Breast epithelium (tissue), 4 donors: ENCODE results near the gene FAM227A. TPM values are rescaled to one million over a fixed set of nuclear protein-coding genes. Genes with fewer than 3 reads are reported as not detected.
"Not testable (repeated sequence)": the region's sequence is repeated elsewhere in the genome, so short reads cannot be mapped to it uniquely, and the experiment has no call there.

Experiments used
- DNase-seq, 2 donors: peaks; one replicate each; pipeline ENCODE4 v3.0.0-alpha.2; 2019; ENCODE audit warnings: low spot score in 2 of 2
- H3K27ac ChIP-seq, 2 donors: fragments of 200-600 bp; sonication (generic) in 1 of 2; one replicate each; pipeline ENCODE4 v1.5.1; 2016 to 2019; ENCODE audit warnings: mild to moderate bottlenecking in 1 of 2
- H3K27me3 ChIP-seq, 2 donors: fragments of 200-600 bp; sonication (generic) in 1 of 2; one replicate each; pipeline versions ENCODE4 v1.5.1 to v1.6.0; 2017 to 2019; ENCODE audit warnings: control low read depth in 1 of 2, mild to moderate bottlenecking in 1 of 2
- H3K36me3 ChIP-seq: fragments of 200-600 bp; one replicate; pipeline ENCODE4 v1.5.1; 2019
- H3K4me1 ChIP-seq, 2 donors: fragments of 200-600 bp; sonication (generic); one replicate each; pipeline ENCODE4 v1.5.1; 2016 to 2019; ENCODE audit warnings: control low read depth in 1 of 2
- H3K4me3 ChIP-seq, 3 donors: fragments of 200-600 bp; sonication (generic); 1 replicate in 2 of 3; 2 replicates in 1 of 3; pipeline ENCODE4 v1.5.1; 2016 to 2019; ENCODE audit warnings: mild to moderate bottlenecking in 3 of 3, moderate library complexity in 2 of 3
- H3K9me3 ChIP-seq, 2 donors: fragments of 200-600 bp; sonication (generic) in 1 of 2; one replicate each; pipeline ENCODE4 v1.5.1; 2016 to 2019; ENCODE audit warnings: control low read depth in 1 of 2
- POLR2A ChIP-seq: fragments of 450-650 bp; IDR thresholded peaks from one replicate; pipeline ENCODE4 v1.6.1; 2016; ENCODE audit warnings: antibody characterized with exemption, mild to moderate bottlenecking, moderate library complexity
- POLR2AphosphoS5 ChIP-seq, 3 donors: sonication (generic); formaldehyde crosslinking; IDR thresholded peaks; one replicate each; pipeline ENCODE4 v1.6.1; 2017; ENCODE audit warnings: antibody characterized with exemption in 3 of 3
- intact Hi-C: fragments of 100-400 bp; cut with DNase I; formaldehyde crosslinking; loops from one replicate; pipeline ENCODE4 v1.15.1; 2023; ENCODE audit warnings: low total_unique reads
- total RNA-seq, 3 donors: library from RNA; depleted of rRNA; stranded (reverse); fragments of >200 nt; gene quantifications; one replicate each; pipeline ENCODE4 v1.1.0, GENCODE V29; 2016
- TF ChIP-seq, protein P1 (sequence below), 3 donors: fragments of 450-650 bp; IDR thresholded peaks; one replicate each; pipeline ENCODE4 v1.5.1; 2016 to 2017; ENCODE audit warnings: antibody characterized with exemption in 3 of 3, mild to moderate bottlenecking in 3 of 3, moderate library complexity in 3 of 3

The FAM227A gene
- total RNA-seq, 3 donors from 2014 or later: 0.16 to 7.9 (median 6.3) TPM

GRCh38 chr22:38629108-38629507, 27.1 kb downstream of the FAM227A start:
- no peak for TF ChIP-seq POLR2AphosphoS5 (IDR thresholded peaks at IDR 0.05)
- TF ChIP-seq, protein P1, sequence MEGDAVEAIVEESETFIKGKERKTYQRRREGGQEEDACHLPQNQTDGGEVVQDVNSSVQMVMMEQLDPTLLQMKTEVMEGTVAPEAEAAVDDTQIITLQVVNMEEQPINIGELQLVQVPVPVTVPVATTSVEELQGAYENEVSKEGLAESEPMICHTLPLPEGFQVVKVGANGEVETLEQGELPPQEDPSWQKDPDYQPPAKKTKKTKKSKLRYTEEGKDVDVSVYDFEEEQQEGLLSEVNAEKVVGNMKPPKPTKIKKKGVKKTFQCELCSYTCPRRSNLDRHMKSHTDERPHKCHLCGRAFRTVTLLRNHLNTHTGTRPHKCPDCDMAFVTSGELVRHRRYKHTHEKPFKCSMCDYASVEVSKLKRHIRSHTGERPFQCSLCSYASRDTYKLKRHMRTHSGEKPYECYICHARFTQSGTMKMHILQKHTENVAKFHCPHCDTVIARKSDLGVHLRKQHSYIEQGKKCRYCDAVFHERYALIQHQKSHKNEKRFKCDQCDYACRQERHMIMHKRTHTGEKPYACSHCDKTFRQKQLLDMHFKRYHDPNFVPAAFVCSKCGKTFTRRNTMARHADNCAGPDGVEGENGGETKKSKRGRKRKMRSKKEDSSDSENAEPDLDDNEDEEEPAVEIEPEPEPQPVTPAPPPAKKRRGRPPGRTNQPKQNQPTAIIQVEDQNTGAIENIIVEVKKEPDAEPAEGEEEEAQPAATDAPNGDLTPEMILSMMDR (IDR thresholded peaks at IDR 0.05): no peak
- no peak for TF ChIP-seq POLR2A
- Histone ChIP-seq H3K27me3 (no peaks in the 10 kb centered on the region), H3K4me3 (no peak overlapping the region), H3K27ac (no peak overlapping the region), H3K36me3 (no peaks in the 10 kb centered on the region), H3K4me1 (no peaks in the 10 kb centered on the region), H3K9me3 (no peaks in the 10 kb centered on the region)
- intact Hi-C loops: no loop called here
- no peak for DNase-seq

- intact Hi-C loops: no loop called here
- Histone ChIP-seq H3K4me3 (no peak overlapping the region), H3K36me3 (no peaks in the 10 kb centered on the region), H3K27ac (no peak overlapping the region), H3K4me1 (no peaks in the 10 kb centered on the region), H3K27me3 (no peaks in the 10 kb centered on the region), H3K9me3 (no peaks in the 10 kb centered on the region)
- no peak for DNase-seq
- TF ChIP-seq, protein P1 (IDR thresholded peaks at IDR 0.05): no peak
- TF ChIP-seq POLR2AphosphoS5 (IDR thresholded peaks at IDR 0.05) (no peak), POLR2A (no peak)
Measured at GRCh38 chr22:38628444-38628843, 27.7 kb downstream of the FAM227A start.

DNA sequence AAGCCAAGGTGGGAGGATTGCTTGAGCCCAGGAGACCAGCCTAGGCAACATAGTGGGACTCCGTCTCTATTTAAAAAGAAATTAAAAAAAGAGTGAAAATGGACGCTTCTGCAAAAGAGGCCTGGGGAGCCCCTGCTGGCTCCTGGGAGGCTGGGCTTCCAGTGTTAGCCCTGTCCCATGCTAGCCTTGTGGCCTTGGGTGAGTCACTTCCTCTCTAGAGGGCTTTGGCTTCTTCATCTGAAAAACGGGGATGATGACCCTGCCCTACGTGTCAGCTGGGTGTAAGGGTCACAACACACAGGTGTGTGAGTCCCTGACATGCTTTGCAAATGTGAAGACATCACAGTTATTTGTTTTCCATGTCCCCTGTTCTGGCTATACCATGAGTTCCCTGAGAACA, 32.8 kb downstream of the FAM227A start:
- Histone ChIP-seq H3K4me3 (no peak overlapping the region), H3K9me3 (peaks cover 0 to 2% of the 10 kb centered on the region in 2 donors), H3K36me3 (no peaks in the 10 kb centered on the region), H3K27me3 (no peaks in the 10 kb centered on the region), H3K4me1 (no peaks in the 10 kb centered on the region), H3K27ac (no peak overlapping the region)
- TF ChIP-seq, protein P1 (IDR thresholded peaks at IDR 0.05): no peak
- TF ChIP-seq POLR2AphosphoS5 (IDR thresholded peaks at IDR 0.05) (no peak), POLR2A (no peak)
- DNase-seq: no peak
- intact Hi-C loops: no loop called here

DNA sequence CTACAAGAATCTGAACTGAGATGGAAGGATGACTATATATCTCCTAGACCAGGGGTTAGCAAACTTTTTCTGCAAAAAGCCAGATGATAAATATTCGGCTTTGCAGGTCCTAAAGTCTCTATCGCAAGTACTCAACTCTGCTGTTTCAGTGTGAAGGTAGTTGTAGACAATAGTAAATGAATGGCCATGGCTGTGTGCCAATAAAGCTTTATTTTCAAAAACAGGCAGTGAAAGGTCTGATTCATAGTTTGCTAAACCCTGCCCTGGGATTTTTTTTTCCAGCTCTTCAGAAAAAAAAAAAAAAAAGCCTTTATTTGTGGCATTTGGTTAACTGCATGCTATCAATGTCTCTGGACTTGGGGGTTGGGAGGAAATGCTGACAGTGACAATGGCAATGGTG, 37.5 kb downstream of the FAM227A start:
- H3K36me3 ChIP-seq: no peaks in the 10 kb centered on the region
- peaks cover 0 to 7% of the 10 kb centered on the region in 2 donors for H3K9me3 ChIP-seq
- no peaks in the 10 kb centered on the region for H3K4me1 ChIP-seq
- no peak overlapping the region for H3K27ac ChIP-seq
- DNase-seq: no peak
- intact Hi-C loops: no loop called here
- H3K27me3 ChIP-seq: no peaks in the 10 kb centered on the region
- no peak overlapping the region for H3K4me3 ChIP-seq
- TF ChIP-seq POLR2A: no peak

GRCh38 chr22:38618258-38618657, 37.9 kb downstream of the FAM227A start:
- TF ChIP-seq, protein P1 (IDR thresholded peaks at IDR 0.05): no peak
- TF ChIP-seq POLR2A (no peak), POLR2AphosphoS5 (IDR thresholded peaks at IDR 0.05) (no peak)
- Histone ChIP-seq H3K4me1 (no peaks in the 10 kb centered on the region), H3K36me3 (no peaks in the 10 kb centered on the region)

GRCh38 chr22:38615064-38615405, 41.2 kb downstream of the FAM227A start:
- H3K36me3 ChIP-seq, H3K4me3 ChIP-seq, H3K9me3 ChIP-seq, intact Hi-C loops, H3K27me3 ChIP-seq, DNase-seq, H3K4me1 ChIP-seq: not testable (repeated sequence)
- peak overlapping the region; percentile 25 to 62 for H3K27ac ChIP-seq

More at GRCh38 chr22:38618258-38618657, 37.9 kb downstream of the FAM227A start:
- intact Hi-C loops: no loop called here
- DNase-seq: no peak
- H3K27me3 ChIP-seq: no peaks in the 10 kb centered on the region
- H3K4me3 ChIP-seq: no peak overlapping the region
- no peak overlapping the region for H3K27ac ChIP-seq
- peaks cover 0 to 7% of the 10 kb centered on the region in 2 donors for H3K9me3 ChIP-seq
